AG08395 (cell line): ENCODE results near the gene ADAM12.

Experiments
- DNase-seq: peaks from one replicate; pipeline ENCODE4 v3.0.0; 2012; ENCODE audit warnings: mixed read lengths, low spot score

ADAM12 gene, protein sequence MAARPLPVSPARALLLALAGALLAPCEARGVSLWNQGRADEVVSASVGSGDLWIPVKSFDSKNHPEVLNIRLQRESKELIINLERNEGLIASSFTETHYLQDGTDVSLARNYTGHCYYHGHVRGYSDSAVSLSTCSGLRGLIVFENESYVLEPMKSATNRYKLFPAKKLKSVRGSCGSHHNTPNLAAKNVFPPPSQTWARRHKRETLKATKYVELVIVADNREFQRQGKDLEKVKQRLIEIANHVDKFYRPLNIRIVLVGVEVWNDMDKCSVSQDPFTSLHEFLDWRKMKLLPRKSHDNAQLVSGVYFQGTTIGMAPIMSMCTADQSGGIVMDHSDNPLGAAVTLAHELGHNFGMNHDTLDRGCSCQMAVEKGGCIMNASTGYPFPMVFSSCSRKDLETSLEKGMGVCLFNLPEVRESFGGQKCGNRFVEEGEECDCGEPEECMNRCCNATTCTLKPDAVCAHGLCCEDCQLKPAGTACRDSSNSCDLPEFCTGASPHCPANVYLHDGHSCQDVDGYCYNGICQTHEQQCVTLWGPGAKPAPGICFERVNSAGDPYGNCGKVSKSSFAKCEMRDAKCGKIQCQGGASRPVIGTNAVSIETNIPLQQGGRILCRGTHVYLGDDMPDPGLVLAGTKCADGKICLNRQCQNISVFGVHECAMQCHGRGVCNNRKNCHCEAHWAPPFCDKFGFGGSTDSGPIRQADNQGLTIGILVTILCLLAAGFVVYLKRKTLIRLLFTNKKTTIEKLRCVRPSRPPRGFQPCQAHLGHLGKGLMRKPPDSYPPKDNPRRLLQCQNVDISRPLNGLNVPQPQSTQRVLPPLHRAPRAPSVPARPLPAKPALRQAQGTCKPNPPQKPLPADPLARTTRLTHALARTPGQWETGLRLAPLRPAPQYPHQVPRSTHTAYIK

DNA sequence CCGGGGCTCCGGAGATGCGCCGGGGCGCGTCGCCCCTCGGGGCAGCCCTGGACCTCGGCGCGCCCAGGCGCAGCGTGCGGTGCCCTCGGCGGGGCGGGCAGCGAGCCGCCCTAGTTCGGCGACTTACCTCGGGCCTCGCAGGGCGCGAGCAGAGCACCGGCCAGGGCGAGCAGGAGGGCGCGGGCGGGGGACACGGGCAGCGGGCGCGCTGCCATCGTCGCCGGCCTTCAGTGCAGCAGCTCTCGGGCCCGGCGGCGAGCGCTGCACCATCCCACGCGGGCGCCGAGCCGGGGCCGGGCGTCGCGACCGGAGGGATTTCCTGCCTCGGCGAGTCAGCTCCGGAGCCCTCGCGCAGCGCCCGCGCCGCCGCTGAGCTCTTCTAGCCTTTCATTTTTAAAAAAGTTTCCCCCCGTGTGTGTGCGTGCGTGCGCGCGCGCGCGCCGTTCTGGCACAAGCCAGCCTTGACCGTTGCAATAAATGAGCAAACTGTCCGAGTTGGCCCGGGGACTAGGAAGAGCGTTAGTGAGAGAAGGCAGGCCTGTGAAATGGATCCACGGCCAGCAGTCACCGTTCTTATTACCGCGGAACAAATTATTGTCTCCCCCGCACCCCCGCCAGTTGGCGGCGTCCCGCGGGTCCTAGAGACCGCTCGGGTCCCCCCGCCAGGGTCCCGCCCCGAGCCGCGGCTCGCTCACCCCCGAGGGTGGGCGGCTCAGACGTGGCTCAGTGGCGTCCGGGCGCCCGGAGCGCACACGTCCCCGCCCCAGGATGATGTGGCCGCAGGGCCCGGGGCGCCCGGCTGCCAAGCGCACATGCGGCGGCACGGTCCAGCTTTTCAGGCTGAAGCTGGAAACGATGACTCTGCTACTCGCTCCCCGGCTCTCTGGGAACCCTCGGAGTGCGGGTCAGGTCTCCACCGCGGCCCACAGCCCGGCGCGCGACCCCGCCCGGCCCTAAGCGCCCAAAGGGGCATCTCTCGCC is at the start of gene ADAM12:
TSS of gene ADAM12 (minus strand) at position 547 of the 981 bp plus-strand sequence. CDS start at position 215, 332 bp downstream.
- DNase-seq, result peak; percentile 48

DNA sequence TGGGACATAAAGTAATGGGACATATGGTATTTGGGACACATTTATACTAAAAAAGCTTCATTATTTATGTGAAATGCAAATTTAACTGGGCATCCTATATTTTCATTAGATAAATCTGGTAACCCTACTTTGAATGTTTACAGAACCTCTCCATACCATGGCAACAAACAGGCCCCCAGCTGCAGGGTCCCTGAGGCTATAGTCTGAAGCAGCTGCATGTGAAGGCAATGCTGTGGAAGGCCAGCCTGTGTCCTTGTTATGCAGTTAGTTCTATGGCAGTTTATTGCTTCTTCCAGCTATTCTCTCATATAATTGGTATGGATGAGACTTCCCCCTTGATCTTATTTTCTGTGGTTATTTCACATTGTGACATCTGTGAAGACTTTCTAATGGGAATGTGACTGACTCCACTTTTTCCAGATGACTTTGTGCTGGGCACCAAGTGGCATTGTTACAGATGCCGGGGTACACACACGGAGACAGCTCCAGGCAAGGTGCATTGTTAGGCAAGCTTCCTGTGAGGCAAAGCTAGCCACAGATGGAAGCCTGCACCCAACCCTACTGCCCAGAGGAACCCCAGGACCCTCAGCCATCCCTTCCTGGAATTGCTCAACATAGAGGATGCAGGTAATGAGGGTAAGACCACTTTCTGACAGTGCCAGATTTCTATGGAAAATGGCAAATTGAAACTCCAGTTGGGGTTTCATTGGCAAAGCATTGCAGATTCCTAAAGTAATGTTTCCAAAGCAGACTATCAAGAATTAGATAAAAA is 49.5 kb upstream of the ADAM12 start:
- DNase-seq, result no peak

DNA sequence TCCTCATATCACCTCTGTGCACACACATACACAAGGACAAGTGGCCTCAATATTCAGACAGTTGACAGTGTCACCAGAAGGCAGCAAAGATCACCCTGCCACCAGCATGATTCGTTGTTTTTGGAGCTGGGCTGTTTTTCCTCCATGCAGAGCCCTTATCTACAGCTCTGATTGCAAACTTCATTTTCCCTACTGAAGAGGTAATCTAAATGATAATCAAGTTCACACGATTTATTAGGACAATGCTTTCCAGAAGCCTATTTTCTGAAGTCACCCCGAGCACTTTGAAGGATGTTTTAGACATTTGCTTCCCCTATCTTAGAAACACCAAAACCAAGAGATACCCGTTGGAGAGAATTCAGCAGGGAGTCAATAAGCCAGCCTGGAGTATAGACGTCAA is 46.0 kb upstream of the ADAM12 start:
- DNase-seq, result no peak

DNA sequence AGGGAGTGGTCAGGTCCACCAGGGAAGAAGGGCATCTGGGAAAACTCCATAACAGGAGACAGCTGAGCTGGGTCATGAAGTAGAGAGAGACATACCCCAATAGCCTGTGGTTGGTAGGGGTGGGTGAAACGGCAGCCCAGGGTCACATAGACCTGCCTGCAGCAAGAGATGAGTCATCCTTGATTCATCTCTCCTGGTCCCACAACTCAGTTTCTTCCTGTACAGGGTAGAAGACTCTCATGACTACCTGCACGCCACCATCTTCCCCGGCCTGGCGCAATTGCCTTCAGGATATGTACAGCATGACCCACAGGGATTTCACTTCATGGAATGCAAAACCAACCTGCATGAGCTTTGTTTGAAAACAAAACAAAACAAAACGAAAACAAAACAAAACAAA is 45.1 kb upstream of the ADAM12 start:
- DNase-seq, result no peak

DNA sequence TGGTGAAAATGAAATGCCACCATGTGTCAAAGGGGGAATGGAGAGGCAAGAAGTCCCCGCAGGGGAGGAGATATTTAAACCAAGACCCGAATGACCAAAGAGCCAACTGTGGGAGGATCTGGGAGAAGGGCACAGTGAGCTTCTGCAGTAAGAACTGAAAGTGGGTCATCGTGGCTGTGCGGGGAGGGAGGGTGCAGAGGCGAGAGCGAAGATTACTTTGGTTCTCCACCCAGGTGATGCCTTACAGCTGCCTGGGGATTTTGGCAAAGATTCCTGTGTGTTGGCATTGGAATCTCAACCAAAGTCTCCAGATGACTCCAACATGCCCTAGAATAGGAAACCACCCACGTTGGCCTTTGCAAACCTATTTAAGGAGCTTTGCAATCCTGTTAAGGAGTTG is 44.2 kb upstream of the ADAM12 start:
- no peak for DNase-seq

DNA sequence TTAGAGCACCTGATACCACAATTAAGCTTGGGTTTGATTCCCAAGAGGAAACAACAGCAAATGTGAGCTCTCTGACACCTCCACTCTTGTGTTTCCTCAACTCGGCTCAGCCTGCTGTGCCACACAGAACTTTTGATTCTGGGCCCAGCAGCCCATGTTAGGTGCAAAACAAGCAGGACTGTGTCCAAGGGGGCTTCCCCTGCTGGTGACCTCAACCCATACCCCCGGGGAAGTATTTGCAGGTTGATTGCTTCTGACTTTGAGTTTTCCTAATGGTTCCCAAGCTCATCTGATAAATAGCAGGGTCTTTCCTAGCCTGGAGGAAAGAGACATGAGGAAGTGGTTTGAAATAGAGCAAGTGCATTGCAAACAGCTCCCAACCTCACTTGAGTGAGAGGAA is 43.5 kb upstream of the ADAM12 start:
- DNase-seq, result no peak

DNA sequence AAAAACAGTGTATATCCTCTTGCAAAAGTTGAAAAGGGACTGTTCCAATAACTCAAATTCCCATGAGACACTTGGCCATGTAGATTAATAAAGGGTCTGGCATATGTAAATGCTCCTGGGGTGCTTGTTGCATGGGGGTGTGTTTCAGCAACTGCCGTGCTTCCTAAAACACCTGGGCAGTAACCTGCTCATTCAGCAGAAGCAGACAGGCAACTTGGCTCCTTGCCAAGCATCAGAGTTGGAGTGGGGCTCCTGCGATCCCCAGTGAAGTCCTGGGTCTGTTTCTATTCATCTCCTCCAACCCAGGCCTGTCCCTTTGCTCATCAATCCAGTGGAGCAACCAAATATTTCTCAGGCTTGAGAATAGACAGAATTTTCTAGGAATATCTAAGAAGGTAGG is 42.2 kb upstream of the ADAM12 start:
- no peak for DNase-seq

DNA sequence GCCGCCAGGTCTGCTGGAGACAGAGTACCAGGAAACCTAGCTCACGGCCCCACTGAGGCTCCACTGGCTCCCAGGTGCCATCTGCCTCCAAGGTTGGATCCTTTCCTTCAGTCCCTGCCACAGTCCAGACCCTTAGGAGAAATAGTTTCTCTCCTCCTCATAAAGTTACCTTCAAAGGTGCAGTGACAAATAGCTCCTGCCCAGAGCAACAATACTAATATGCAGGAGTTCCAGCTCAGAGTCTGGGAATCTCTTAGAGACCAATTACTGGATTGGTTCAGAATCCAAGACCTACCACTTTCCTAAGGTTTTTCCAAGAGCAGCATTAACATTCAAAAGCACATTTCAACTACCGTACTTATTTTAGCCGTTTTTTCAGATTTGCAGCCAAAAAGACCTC is 41.0 kb upstream of the ADAM12 start:
- no peak for DNase-seq

DNA sequence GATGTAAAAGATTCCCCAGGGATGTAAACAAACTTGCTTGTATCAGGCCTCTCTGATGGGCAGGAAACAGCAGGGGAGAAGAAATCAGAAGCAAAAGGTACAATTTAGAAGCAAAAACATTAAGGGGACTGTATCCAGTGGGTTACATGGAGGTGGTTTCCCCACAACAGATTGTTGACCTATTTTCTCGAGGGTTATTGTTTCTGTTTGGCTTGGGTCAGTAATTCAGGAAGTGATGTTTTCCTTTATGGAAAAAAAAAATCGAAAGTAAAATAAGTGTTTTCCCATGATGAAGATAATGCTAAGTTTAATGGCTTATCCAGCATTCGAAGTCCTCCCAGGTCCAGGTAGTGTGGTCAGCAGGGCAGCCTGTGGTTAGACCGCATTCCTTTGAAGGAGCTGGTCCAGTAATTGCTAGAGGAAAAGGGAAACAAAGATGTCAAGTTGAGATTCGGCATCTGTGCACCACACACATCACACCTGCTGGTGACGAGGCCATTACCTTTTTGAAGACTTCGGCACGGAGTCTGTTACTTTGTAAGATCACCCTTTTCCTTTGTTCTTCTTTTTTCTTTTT is 37.3 kb upstream of the ADAM12 start:
- DNase-seq, result no peak

DNA sequence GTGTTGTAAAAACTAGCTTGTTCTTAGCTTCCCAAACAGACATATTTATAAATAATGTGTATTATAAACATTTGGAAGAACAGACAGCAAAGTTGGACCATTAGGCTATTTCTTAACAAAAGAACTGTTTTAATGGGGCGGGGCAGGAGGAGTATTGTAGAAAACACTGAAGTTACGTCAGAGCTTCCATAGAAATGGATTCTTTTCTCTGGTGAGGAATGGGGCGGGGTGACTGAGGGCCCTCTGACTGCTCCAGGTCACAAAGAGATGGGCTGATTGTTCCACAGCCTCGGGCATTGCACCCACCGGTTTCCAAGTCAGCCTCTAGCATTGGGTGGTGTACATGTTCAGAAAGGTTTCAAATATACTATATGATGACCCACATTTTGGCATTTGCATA is 36.8 kb upstream of the ADAM12 start:
- DNase-seq, result no peak

DNA sequence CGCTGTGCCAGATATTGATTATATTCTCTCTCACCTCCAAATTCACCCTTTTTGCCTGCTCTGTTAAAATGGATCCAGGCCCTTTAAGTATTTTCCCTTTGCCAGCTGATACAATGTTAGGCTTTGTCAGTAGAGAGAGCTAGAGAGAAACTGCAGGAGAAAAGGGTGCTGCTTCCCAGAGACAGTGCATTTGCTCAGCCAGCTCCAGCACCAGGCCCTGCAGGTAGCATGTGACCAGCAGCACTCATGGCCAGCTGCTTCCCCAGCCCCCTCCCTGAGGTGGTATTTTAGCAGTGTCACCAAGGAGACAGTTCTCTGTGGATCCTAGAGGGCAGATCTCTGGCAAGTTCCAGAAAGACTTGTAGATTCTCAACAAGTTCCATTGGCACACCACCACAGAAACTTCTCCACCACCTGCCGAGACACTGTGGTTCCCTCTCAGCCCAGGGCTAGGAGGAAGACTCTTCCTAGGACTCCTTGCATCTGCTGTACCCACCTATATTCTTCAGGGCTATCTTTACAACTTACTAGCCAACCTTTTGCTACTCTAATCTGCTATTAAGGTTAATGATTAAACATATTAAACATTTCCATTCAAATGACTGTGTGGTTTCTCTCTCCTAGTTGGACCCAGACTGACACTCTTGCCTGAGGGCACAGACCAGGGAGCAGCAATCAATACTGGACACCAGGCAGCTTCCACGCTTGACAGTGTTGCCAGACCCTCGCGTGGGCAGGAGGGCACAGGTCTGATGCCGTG is 35.6 kb upstream of the ADAM12 start:
- no peak for DNase-seq

DNA sequence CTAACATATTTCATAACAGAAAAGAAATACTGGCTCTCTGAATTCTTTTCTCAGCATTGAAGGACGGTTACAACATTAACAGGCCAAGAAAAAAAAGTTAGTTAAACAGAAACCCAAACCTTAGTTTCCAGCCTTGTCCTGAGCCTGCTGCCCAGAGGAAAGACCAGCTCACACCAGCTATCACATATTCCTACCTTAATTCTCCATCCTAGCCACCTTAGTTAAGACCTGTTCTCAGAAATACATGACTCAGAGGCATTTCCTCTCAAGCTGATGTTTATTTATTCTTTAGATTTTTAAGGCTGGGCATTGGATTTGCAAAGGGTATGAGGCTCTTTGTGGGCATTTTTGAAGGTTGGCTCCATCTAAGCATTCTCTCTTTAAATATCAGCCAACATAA is 34.3 kb upstream of the ADAM12 start:
- DNase-seq, result no peak

DNA sequence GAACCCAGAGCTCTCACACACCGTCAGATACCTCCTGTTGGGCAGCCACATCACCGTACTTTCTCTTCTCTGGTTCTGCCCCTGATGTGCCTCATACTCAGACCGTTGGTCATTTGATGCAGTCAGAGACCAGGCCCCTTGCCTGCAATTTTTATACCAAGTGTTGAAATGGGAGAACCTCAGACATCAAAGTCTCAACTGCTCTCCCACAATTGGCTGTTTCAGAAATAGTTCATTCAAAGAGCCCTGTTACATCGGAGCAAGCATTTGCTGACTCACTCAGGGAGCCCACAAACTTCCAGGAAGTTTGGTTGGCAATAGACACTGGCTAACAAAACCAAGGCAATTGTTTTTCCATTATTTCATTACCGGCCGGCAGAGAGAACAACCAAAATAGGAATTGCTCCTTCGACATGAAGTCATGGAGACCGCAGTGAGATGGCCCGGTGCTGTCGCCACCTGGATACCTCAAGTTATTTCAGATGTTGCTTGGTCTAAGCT is 33.5 kb upstream of the ADAM12 start:
- peak; percentile 91 for DNase-seq

DNA sequence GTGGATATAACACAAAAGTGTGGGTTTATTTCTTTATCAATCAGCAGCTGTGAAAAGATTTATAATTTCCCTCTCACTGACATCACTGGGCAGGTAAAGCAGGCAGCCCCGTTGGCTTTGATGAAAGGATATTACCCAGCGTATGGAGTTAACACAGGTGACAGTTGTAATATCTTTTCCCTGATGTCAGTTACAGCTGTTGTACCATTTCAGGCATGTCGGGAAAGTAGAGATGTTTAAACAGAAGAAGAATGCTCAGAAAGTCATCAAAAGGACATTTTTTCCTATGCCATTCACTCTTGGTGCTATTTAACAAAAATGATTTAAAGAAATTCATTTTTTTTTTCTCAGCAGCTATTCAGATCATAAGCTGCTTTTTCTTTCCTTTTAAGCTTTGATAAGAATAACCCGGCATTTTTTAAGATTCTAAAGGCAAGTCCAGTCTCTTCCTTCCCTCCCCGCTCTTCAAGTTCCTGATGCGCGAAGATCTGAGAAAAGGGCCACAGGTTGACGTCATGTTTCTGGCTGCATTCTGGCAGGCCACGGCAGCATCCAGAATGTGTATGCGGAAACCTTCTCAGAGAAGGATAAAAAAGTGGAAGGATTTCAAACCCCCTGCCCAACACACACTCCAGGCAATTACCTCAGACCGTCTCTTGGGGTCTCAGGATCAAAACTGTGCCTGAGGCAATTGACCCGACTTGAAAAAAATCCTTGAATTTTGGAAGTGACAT is 32.5 kb upstream of the ADAM12 start:
- DNase-seq, result no peak

DNA sequence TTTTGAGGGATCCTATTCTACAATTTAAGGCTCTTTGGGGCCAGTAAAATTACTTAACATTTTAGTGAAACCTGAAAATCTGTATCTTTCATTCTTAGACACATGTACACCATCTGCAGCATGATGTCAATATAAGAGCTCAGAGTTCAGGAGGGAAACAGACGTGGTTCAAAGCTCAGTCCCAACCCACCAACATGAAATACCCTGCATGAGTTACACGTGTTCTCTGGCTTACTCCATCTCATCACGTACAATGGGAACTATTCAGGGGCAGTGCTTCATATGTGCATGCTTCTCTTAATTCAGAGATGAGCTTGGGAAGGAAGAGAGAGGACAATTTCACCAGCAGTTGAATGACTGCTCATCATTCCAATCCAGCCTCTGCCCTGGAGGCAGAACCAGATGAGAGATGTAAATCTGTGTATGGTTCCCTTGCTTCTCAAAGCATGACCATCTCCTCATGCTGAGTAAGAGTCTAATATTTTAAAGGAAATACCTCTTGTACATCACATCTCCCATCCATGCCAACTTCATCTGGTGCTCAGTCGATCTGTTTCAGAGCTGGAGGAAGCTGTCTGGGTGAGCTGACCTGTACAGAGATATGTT is 29.0 kb upstream of the ADAM12 start:
- DNase-seq, result no peak

DNA sequence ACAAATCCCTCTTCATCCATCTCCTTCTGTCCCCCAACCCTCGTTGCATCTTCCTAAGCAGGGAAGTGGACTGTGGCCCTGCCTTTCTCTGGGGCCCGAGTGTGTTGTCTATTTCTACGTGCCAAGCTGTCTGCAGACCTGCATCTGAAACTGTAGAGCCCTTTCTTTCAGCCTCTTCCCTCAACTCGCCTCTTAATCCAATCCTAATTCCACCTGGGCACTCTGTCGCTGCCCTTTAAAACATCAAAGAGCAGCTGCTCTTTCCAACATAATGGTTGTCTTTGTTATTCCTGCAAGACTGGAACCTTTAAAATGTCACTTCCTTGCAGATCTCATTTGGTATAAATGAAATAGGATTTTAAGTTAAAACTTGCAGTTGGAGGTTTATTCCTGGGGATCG is 21.5 kb upstream of the ADAM12 start:
- DNase-seq, result no peak

DNA sequence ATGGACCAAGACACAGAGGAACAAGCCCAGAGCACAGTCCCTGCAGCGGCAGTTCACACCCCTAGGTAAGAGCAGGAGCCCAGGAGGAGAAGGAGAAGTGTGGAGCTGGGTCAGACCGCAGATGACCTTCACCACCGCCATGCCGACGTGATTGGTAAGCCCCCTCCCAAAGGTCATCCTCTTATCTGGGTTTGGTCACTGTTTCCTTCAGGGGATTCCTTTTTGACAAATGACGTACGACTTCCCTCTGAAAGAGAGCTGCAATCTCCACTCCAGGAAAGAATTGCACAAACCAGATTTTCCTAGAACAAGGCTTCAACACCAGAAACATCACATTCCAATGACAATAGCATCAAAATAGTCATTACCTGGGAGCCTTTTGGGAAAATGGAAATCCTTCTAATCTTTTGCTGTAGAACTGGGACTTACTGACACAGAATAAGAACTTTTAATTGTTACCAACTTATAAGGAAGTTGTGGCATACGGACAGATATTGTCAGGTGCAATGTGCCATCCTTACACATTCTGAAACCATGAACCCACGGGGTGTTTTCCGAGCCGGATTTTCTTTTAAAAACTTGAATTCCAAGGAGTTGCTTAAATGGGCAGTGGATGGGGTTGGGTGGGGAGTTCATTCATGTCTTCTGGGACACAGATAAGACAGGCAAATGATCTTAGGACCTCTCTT is 20.8 kb upstream of the ADAM12 start:
- no peak for DNase-seq

DNA sequence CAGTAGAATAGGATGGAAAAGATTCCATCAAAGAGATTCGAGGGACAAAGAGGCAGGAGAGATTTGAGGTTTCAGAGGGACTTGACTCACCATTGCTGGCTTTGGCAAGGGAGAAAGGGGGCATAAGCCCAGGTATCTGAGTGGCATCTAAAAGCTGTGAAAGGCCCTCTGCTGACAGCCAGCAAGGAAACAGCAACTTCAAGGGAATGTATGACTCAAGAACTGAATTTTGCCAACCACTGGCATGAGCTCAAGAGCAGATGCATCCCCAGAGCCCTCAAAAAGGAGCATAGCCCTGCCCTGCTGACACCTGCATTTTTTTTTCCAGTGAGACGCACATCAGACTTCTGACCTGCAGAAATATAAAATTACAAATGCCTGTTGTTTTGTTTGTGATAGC is 19.6 kb upstream of the ADAM12 start:
- peak; percentile 34 for DNase-seq
